SK-N-SH (cell line): Measurements from ENCODE around the gene TSPAN10.

ENCODE experiments used
- CTCF ChIP-seq: fragments of 200-600 bp; sonication (generic); IDR thresholded peaks from 2 replicates; pipeline ENCODE4 v1.6.1; 2017; ENCODE audit warnings: antibody characterized with exemption, mild to moderate bottlenecking, moderate library complexity
- EP300 ChIP-seq, 2 experiments: IDR thresholded peaks; 2 replicates each; pipeline versions ENCODE4 v1.4.0 to v1.6.1; 2012; ENCODE audit warnings: borderline replicate concordance in 1 of 2, low read depth in 1 of 2, low read length in 1 of 2
- FOXM1 ChIP-seq: IDR thresholded peaks from 2 replicates; pipeline ENCODE4 v1.4.0; 2012; ENCODE audit warnings: low read depth, mild to moderate bottlenecking
- GATA2 ChIP-seq: sonication (generic); formaldehyde crosslinking; IDR thresholded peaks from 2 replicates; pipeline ENCODE4 v1.5.0; 2020; ENCODE audit warnings: mild to moderate bottlenecking, missing genetic modification reagents
- NFIC ChIP-seq: IDR thresholded peaks from 2 replicates; pipeline ENCODE4 v1.4.0; 2012; ENCODE audit warnings: borderline replicate concordance
- POLR2AphosphoS5 ChIP-seq: IDR thresholded peaks from 2 replicates; pipeline ENCODE4 v1.6.1; 2012; ENCODE audit warnings: low read depth, low read length
- RAD21 ChIP-seq: IDR thresholded peaks from 2 replicates; pipeline ENCODE4 v1.6.1; 2012; ENCODE audit warnings: mild to moderate bottlenecking, low read length
- USF1 ChIP-seq: IDR thresholded peaks from 2 replicates; pipeline ENCODE4 v1.4.0; 2012; ENCODE audit warnings: low read depth, borderline replicate concordance

- TF ChIP-seq USF1 (no peak), CTCF (no peak), EP300 (IDR thresholded peaks at IDR 0.05; ENCODE audit: borderline replicate concordance in 1 of 2, low read depth in 1 of 2, low read length in 1 of 2) (no peak), NFIC (no peak), GATA2 (CRISPR knock-in tag) (no peak), RAD21 (no peak), FOXM1 (no peak), POLR2AphosphoS5 (no peak)
Observed at GRCh38 chr17:81682565-81683207, 45.7 kb downstream of the TSPAN10 start.
